Lung microvascular endothelial cell (primary cell): ENCODE results near the gene PTPN9. TPM values are rescaled to one million over a fixed set of nuclear protein-coding genes. Genes with fewer than 3 reads are reported as not detected.
"Not testable (repeated sequence)": the region's sequence is repeated elsewhere in the genome, so short reads cannot be mapped to it uniquely, and the experiment has no call there.

Experiments
- DNase-seq, 2 donors: peaks; one replicate each; pipeline versions ENCODE4 v3.0.0 to v3.0.0-alpha.2; 2010; ENCODE audit warnings: low read depth in 2 of 2
- total RNA-seq: library from RNA; depleted of rRNA; stranded (reverse); fragments of >200 nt; gene quantifications from 2 replicates; pipeline ENCODE4 v1.2.1, GENCODE V29; 2014

Gene PTPN9
- total RNA-seq: 9.2 and 9.7 TPM in 2 replicates

GRCh38 chr15:75578948-75579920 lies at the start of gene PTPN9:
TSS of gene PTPN9 (minus strand) at chr15:75579315. CDS start at chr15:75578776, 539 bp downstream.
- peak; percentile 75 to 79 for DNase-seq

- peak; percentile 94 to 97 for DNase-seq
Measured at GRCh38 chr15:75625542-75626347, 46.6 kb upstream of the PTPN9 start, which contains the start of gene SNUPN. TSS of gene SNUPN (minus strand) at chr15:75625725. CDS start at chr15:75621051, 4,674 bp downstream.

GRCh38 chr15:75622505-75622904 lies 43.4 kb upstream of the PTPN9 start:
- no peak for DNase-seq

- DNase-seq: peak; percentile 55 to 92
Measured at GRCh38 chr15:75620841-75621391, 41.8 kb upstream of the PTPN9 start.

- DNase-seq: peak; percentile 14 to 46
Measured at GRCh38 chr15:75620058-75620820, 41.1 kb upstream of the PTPN9 start.

- no peak for DNase-seq
Measured at GRCh38 chr15:75616766-75617165, 37.7 kb upstream of the PTPN9 start.

- no peak for DNase-seq
Measured at GRCh38 chr15:75606711-75607699, 27.9 kb upstream of the PTPN9 start.

GRCh38 chr15:75606026-75606425 lies 26.9 kb upstream of the PTPN9 start:
- no peak for DNase-seq

GRCh38 chr15:75599401-75599800 lies 20.3 kb upstream of the PTPN9 start:
- no peak for DNase-seq

GRCh38 chr15:75598361-75598760 lies 19.2 kb upstream of the PTPN9 start:
- DNase-seq: no peak

GRCh38 chr15:75597667-75598341 lies 18.7 kb upstream of the PTPN9 start:
- peak; percentile 30 to 31 for DNase-seq

- no peak for DNase-seq
Measured at GRCh38 chr15:75596703-75597345, 17.7 kb upstream of the PTPN9 start.

GRCh38 chr15:75594276-75594675 lies 15.2 kb upstream of the PTPN9 start:
- no peak for DNase-seq

GRCh38 chr15:75591655-75592364 lies 12.7 kb upstream of the PTPN9 start:
- no peak for DNase-seq

- no peak for DNase-seq
Measured at GRCh38 chr15:75590239-75590638, 11.1 kb upstream of the PTPN9 start.

GRCh38 chr15:75589071-75589470 lies 10.0 kb upstream of the PTPN9 start:
- no peak for DNase-seq

- DNase-seq: not testable (repeated sequence)
Measured at GRCh38 chr15:75586422-75586821, 7.3 kb upstream of the PTPN9 start.

GRCh38 chr15:75584121-75584520 lies 5.0 kb upstream of the PTPN9 start:
- DNase-seq: peak in 1 of 2 donors; percentile 28
